Mesothelial cell of epicardium (in vitro differentiated cells): ENCODE measurements around the gene HOXD13. TPM values are rescaled to one million over a fixed set of nuclear protein-coding genes. Genes with fewer than 3 reads are reported as not detected.

ENCODE experiments used
- DNase-seq, 2 experiments: peaks; one replicate each; pipeline ENCODE4 v3.0.0; 2021; ENCODE audit warnings: low spot score in 2 of 2; ENCODE audit not compliant: unreplicated experiment in 2 of 2
- H3K27ac Mint-ChIP-seq: 2 replicates; pipeline ENCODE4 v1.8.0; 2021; ENCODE audit warnings: mixed read lengths
- H3K27me3 Mint-ChIP-seq: 2 replicates; pipeline ENCODE4 v1.8.0; 2021; ENCODE audit warnings: low read depth, mixed read lengths
- H3K36me3 Mint-ChIP-seq: 2 replicates; pipeline ENCODE4 v1.8.0; 2021; ENCODE audit warnings: mixed read lengths
- H3K4me1 Mint-ChIP-seq: 2 replicates; pipeline ENCODE4 v1.8.0; 2021; ENCODE audit warnings: mixed read lengths
- H3K4me3 Mint-ChIP-seq: 2 replicates; pipeline ENCODE4 v1.8.0; 2021; ENCODE audit warnings: mild to moderate bottlenecking, moderate library complexity, mixed read lengths
- H3K9me3 Mint-ChIP-seq: 2 replicates; pipeline ENCODE4 v1.8.0; 2021; ENCODE audit warnings: mixed read lengths
- total RNA-seq: library from RNA; stranded (reverse); gene quantifications from 3 replicates; pipeline ENCODE4 v1.2.1, GENCODE V29; 2021
- TF ChIP-seq, protein P1 (sequence below): fragments of 200-600 bp; sonication (generic); IDR thresholded peaks from one replicate; pipeline ENCODE4 v1.5.0; 2021; ENCODE audit warnings: antibody characterized with exemption; ENCODE audit not compliant: unreplicated experiment

HOXD13 gene
- total RNA-seq, 1 donor from 2014 or later = 0.56 TPM

GRCh38 chr2:176110415-176111308 lies 18.1 kb downstream of the HOXD13 start:
- TF ChIP-seq, protein P1, sequence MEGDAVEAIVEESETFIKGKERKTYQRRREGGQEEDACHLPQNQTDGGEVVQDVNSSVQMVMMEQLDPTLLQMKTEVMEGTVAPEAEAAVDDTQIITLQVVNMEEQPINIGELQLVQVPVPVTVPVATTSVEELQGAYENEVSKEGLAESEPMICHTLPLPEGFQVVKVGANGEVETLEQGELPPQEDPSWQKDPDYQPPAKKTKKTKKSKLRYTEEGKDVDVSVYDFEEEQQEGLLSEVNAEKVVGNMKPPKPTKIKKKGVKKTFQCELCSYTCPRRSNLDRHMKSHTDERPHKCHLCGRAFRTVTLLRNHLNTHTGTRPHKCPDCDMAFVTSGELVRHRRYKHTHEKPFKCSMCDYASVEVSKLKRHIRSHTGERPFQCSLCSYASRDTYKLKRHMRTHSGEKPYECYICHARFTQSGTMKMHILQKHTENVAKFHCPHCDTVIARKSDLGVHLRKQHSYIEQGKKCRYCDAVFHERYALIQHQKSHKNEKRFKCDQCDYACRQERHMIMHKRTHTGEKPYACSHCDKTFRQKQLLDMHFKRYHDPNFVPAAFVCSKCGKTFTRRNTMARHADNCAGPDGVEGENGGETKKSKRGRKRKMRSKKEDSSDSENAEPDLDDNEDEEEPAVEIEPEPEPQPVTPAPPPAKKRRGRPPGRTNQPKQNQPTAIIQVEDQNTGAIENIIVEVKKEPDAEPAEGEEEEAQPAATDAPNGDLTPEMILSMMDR = no peak

DNA sequence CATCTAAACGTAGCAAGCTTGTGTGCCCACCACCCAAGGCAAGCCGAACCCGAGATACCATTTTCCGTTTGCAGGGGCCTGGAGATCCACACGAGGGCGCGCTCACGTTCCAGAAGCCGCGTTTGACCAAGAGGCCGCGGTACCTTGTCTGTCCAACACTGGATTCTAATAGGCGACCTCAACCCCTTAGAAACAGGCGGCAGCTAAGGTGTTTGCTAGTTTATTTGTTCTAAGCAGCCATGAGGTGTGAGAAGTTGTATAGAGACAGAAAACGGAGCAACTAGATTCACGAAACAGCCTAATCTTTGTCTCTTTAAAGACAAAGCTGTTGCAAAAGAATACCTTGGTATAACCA lies 18.8 kb downstream of the HOXD13 start:
- no peak for DNase-seq
- no peak overlapping the region for H3K4me3 Mint-ChIP-seq

More at GRCh38 chr2:176110415-176111308, 18.1 kb downstream of the HOXD13 start:
- Mint-ChIP-seq H3K36me3 (no peaks in the 10 kb centered on the region), H3K27ac (no peak overlapping the region), H3K4me3 (no peak overlapping the region), H3K4me1 (peaks cover 10% of the 10 kb centered on the region), H3K27me3 (peaks cover 90% of the 10 kb centered on the region), H3K9me3 (no peaks in the 10 kb centered on the region)
- DNase-seq = no peak

DNA sequence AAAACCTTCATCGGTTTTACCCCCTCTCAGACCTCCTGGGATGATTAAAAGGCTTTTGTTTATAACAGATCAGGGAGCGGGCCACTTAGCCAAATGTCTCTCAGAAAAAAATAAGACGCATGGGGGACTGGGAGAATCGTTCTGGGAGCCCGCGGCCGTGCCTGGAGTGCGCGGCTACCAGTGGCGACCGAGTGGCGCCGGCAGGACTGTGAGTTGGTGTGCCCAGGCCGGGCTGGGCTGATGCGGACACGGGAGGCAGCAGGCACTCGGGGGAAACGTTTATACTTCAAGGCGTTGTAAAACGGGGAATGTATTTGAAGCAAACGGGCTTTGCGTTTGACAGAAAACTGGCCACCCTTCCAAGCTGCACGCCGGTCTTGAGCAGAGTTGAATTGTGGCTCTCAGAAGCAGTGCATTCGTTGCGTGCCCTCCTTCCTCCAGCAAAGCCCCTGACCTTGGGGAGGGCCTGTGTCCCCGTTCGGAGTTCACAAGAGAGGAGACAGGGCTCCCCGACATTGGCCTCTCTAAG lies 19.4 kb downstream of the HOXD13 start:
- peaks cover 93% of the 10 kb centered on the region for H3K27me3 Mint-ChIP-seq
- peaks cover 7% of the 10 kb centered on the region for H3K4me1 Mint-ChIP-seq
- no peak overlapping the region for H3K27ac Mint-ChIP-seq
- DNase-seq = no peak
- H3K4me3 Mint-ChIP-seq = no peak overlapping the region
- H3K36me3 Mint-ChIP-seq = peaks cover 3% of the 10 kb centered on the region
- H3K9me3 Mint-ChIP-seq = peaks cover 3% of the 10 kb centered on the region
- TF ChIP-seq, protein P1 = no peak

More for the DNA sequence above, 18.8 kb downstream of the HOXD13 start:
- Mint-ChIP-seq H3K36me3 (no peaks in the 10 kb centered on the region), H3K4me1 (peaks cover 8% of the 10 kb centered on the region), H3K27ac (no peak overlapping the region), H3K9me3 (no peaks in the 10 kb centered on the region), H3K27me3 (peaks cover 90% of the 10 kb centered on the region)
- TF ChIP-seq, protein P1 = peak; percentile 45

- Mint-ChIP-seq H3K9me3 (peaks cover 4% of the 10 kb centered on the region), H3K36me3 (peaks cover 3% of the 10 kb centered on the region), H3K27me3 (peaks cover 95% of the 10 kb centered on the region), H3K4me3 (no peak overlapping the region), H3K4me1 (peaks cover 4% of the 10 kb centered on the region), H3K27ac (no peak overlapping the region)
- DNase-seq = no peak
- TF ChIP-seq, protein P1 = no peak
These were observed 20.1 kb downstream of the HOXD13 start for GRCh38 chr2:176112375-176113302.

DNA sequence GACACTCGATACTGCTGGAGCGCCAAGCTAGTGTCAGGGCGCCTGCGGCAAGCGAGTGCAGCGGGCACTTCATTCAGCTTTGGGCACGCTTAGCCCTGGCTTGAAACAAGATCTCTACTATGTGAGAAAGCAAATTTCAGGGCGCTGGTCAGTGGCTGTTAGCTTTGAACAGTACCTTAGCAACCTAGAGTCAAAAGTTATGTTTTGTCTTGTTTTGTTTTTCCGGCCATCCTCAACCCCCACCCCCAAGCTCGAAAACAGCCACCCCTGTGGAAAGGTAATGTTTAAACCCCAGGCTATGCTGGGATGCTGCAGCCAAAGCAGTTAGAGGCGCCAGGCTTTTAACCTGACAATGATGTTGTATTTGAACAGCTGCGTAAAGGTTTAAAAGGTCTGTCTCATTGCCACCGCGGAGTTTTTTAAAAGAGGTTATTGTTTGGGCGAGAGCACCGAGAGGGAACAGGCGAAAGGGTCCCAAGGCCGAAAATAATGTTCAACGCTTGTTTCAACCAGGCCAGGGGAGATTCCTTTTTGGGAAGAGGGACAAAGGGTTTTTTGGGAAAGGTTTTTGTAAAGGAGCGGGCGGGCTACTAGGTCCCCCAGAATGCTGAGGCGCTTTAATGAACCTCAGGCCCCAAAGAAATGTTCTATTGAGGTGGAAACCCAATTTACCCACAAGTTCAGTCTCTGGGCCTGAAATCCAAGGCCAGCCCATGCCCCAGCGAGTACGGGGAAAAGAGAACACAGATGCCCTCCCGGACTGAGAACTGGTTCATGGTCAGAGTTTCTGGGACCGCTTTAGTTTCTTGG lies 21.8 kb downstream of the HOXD13 start:
- Mint-ChIP-seq H3K4me1 (peaks cover 1% of the 10 kb centered on the region), H3K9me3 (peaks cover 4% of the 10 kb centered on the region)

More for the DNA sequence above, 21.8 kb downstream of the HOXD13 start:
- Mint-ChIP-seq H3K27me3 (peaks cover 99% of the 10 kb centered on the region), H3K27ac (no peak overlapping the region), H3K36me3 (peaks cover 3% of the 10 kb centered on the region), H3K4me3 (no peak overlapping the region)
- no peak for DNase-seq
- TF ChIP-seq, protein P1 = no peak
